ENCODE data around the gene CYP2A13.

DNA sequence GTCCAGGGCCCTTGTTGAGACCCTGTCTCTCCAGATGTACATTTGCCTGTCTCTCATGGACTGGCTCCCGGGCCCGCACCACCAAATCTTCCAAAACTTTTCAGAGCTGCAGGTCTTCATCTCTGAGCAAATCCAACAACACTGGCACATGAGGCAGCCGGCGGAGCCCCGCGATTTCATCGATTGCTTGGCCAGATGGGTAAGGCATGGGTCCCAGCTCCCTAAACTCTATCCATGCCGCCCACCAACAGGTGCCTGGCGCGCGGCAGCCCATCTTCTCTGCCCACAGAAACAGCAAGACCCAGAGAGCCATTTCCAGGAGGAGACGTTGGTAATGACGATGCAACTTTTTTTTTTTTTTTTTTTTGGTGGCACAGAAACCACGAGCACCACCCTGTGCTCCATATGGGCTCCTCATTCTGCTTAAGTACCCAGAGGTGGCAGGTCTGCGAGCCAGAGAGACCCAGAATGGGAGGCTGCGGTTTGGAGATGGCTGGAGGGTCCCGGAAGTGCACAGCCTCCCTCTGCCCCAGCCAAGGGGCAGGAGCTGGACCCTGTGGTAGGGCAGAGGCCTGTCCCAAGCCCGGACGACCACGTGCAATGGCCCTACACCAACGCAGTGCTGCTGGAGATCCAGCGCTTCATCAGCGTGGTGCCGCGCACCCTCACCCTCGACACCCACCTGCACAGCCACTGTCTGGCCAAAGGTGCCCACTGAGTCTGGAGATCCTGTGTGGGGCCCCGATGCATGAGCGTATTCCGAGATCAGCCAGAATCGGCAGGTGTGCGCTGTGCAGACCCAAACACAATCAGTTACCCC is 48.6 kb downstream of the CYP2A13 start:
- TF ChIP-seq, protein P1, sequence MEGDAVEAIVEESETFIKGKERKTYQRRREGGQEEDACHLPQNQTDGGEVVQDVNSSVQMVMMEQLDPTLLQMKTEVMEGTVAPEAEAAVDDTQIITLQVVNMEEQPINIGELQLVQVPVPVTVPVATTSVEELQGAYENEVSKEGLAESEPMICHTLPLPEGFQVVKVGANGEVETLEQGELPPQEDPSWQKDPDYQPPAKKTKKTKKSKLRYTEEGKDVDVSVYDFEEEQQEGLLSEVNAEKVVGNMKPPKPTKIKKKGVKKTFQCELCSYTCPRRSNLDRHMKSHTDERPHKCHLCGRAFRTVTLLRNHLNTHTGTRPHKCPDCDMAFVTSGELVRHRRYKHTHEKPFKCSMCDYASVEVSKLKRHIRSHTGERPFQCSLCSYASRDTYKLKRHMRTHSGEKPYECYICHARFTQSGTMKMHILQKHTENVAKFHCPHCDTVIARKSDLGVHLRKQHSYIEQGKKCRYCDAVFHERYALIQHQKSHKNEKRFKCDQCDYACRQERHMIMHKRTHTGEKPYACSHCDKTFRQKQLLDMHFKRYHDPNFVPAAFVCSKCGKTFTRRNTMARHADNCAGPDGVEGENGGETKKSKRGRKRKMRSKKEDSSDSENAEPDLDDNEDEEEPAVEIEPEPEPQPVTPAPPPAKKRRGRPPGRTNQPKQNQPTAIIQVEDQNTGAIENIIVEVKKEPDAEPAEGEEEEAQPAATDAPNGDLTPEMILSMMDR (IDR thresholded peaks at IDR 0.05): no peak
- TF ChIP-seq, protein P2, sequence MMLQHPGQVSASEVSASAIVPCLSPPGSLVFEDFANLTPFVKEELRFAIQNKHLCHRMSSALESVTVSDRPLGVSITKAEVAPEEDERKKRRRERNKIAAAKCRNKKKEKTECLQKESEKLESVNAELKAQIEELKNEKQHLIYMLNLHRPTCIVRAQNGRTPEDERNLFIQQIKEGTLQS (CRISPR knock-in tag; conservative IDR thresholded peaks at IDR 0.05): no peak
- TF ChIP-seq ZNF263 (CRISPR knock-in tag; IDR thresholded peaks at IDR 0.05; ENCODE audit: low read depth) (no peak), TP53 (CRISPR knock-in tag; IDR thresholded peaks at IDR 0.05) (no peak), TEAD4 (CRISPR knock-in tag; IDR thresholded peaks at IDR 0.05) (no peak), ZBTB21 (CRISPR knock-in tag; IDR thresholded peaks at IDR 0.05; ENCODE audit: borderline replicate concordance) (no peak), PRRX2 (CRISPR knock-in tag; IDR thresholded peaks at IDR 0.05) (no peak)

Measured in WTC11 (cell line).